HS-27A (cell line): ENCODE results near the gene CHST5.
"Not testable (repeated sequence)": the region's sequence is repeated elsewhere in the genome, so short reads cannot be mapped to it uniquely, and the experiment has no call there.

Source experiments
- DNase-seq: peaks from one replicate; pipeline ENCODE4 v3.0.0-alpha.2; 2012; ENCODE audit warnings: low read depth, missing footprints

The CHST5 gene

DNA sequence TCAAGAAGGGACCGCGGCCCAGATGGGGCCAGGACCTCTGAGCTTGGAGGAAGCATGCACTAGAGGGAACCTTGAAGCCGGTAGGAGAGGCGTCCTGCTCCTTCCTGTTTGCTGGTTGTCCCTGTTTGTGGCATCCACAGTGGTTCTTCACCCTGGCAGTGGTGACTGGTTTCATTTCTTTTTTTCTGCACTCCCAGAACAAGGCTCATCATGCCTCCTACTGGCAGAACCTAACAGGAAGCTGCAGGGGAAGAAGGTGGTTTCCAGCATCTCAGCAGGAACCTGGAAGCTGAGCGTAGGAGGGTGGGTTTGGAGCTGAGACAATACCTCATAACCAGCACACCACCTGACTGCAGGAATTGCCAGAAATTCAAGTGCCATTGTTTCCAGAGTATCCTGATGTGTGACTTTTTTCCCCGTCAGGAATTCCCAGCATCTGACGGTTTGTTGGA is 14.3 kb upstream of the CHST5 start:
- no peak for DNase-seq

DNA sequence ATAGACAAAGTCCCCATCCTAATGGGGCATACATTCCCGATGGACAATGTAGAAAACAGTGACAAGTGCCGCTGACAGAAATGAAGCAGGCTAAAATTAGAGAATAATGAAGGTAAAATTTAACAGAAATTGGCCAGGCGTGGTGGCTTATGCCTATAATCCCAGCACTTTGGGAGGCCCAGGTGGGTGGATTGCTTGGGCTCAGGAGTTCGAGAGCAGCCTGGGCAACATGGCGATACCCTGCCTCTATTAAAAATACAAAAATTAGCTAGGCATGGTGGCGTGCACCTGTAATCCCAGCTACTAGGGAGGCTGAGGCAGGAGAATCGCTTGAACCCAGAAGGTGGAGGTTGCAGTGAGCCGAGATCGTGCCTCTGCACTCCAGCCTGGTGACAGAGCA is 12.5 kb upstream of the CHST5 start:
- DNase-seq: not testable (repeated sequence)

GRCh38 chr16:75546293-75546692 is 10.4 kb upstream of the CHST5 start:
- DNase-seq: no peak

DNA sequence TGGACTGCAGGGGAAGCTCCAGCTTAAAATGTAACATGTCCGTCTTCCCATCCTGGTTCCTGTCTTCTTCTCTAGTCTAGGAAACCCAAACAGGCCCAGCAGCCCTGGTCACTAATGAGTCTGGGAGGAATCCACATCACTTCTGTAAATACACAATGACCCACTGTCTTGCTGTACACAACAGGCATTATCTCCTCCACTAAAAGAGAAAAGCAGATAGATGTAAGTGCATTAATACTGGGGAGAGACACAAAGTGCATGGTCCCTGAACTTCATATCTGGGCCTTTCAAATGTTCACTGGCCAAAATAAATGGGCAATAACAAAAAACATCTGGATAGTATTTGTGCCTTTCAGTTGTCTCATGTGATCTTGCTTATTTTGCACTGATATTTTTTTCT is 10.0 kb upstream of the CHST5 start:
- not testable (repeated sequence) for DNase-seq

DNA sequence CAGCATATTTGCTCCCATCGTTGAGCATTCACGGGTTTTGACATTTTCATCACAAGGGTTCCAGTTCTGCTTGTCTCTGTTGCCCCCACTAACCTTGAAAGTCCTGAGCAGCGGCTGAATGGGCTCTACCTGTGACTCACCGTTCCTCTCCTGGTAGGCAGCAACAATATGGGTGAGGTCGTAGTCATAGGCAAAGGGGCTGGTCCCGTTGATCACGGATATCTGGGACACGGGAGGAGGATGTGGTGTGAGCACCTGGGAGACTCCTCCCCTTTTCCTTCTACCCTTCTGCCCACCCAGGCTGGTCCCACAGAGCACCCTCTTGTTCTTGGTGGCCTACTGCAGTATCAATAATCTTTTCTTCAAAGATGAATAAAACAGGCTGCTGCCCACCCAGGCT is 6.6 kb upstream of the CHST5 start:
- DNase-seq: not testable (repeated sequence)

GRCh38 chr16:75541236-75541635 is 5.3 kb upstream of the CHST5 start:
- no peak for DNase-seq

GRCh38 chr16:75538882-75539565 is 3.1 kb upstream of the CHST5 start:
- not testable (repeated sequence) for DNase-seq

DNA sequence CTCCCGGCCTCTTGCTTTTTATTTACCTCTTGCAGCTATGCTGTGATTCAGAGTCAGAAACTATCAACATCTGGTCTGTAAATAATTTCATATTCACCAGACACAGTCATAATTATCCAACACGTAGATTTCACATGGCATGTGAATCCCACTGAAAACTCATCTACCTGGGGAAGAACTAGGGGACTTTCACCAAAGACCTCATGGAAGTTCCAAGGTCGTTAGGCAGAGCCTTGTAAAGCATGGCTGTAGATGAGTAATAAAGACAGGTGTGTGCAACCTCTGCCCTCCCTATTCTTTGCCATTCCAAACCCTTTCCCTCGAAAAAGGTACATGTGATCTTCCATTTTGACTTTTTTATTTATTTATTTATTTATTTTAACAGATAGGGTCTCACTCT is 1.9 kb upstream of the CHST5 start:
- no peak for DNase-seq

GRCh38 chr16:75535211-75535843 is 581 bp downstream of the CHST5 start:
- DNase-seq: no peak

DNA sequence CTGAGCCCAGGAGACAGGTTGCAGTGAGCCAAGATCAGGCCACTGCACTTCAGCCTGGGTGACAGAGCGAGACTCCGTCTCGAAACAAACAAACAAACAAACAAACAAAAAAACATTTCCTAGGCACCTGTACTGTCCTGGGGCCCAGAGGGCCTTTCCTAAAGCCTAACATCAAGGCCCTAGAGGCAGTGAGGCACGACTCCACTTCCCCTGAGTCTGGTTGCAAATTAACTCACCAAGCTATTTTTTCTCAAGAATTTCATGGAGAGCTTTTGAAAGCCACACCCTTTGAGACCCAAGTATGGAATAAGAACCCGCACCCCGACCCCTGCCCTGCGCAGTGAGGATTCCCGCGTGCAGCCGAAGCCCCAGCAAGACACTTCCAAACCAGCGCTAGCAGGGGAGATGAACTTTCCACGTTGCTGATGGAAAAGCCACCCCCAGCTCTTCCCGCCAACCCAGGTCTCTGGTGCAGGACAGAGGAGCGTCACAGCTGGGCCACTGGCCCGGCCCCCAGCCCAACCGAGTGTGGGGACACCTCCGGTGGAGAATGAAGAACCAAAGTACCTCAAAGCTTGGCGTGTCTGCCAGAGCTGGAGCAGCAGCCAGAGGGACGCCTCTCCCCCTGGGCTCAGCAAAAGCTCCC is 1.2 kb downstream of the CHST5 start:
- DNase-seq: no peak

- DNase-seq: no peak
These were observed 3.1 kb downstream of the CHST5 start for GRCh38 chr16:75532791-75533190.

DNA sequence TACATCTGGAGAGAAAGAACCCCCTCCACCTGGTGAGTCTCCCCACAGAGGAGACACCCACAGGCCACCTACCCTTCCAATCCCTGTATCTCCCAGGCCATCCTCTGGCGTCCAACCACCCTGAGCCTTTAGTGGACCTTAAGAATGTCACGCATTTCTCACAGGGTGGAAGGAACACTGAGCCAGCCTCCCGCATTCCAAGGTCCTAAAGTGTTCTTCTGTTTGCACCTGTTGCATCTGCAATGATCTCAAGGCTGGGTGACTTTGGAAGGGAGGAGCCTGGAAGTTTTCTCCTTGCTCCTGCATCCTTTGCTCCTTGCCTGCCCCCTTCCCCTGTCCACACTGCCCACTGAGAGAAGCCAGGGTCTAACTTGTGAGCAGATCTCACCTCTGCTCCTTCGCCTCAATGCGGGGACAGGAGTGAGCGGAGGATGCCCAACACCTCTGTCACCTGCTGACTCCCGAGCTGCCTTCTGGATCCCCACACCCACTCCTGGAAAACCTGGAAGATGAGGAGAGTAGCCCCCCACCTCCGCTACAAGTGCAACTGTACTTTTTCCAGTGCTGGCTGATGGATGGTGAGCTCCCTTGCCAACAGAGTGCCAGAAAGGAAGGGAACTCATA is 3.7 kb downstream of the CHST5 start:
- DNase-seq: no peak

DNA sequence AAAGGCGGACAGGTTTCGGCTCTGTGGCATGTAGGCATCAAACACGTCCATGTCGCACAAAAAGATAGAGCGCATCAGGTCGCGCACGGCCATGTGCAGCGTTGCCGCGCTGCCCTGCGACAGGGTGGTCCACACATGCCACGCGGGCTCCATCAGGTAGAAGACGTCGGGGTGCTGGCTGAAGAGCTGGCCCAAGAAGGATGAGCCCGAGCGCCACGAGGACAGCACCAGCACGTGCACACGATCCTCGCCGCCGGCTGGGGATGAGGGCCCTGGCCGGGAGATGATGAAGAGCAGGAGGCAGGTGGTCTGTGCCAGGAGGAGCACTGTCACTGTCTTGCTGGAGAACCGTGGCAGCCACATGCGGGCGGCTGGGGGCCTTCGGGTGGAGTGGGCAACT is 5.9 kb downstream of the CHST5 start:
- DNase-seq: no peak

GRCh38 chr16:75529056-75529905 is 6.6 kb downstream of the CHST5 start:
- no peak for DNase-seq

GRCh38 chr16:75527825-75528299 is 8.0 kb downstream of the CHST5 start:
- DNase-seq: no peak

DNA sequence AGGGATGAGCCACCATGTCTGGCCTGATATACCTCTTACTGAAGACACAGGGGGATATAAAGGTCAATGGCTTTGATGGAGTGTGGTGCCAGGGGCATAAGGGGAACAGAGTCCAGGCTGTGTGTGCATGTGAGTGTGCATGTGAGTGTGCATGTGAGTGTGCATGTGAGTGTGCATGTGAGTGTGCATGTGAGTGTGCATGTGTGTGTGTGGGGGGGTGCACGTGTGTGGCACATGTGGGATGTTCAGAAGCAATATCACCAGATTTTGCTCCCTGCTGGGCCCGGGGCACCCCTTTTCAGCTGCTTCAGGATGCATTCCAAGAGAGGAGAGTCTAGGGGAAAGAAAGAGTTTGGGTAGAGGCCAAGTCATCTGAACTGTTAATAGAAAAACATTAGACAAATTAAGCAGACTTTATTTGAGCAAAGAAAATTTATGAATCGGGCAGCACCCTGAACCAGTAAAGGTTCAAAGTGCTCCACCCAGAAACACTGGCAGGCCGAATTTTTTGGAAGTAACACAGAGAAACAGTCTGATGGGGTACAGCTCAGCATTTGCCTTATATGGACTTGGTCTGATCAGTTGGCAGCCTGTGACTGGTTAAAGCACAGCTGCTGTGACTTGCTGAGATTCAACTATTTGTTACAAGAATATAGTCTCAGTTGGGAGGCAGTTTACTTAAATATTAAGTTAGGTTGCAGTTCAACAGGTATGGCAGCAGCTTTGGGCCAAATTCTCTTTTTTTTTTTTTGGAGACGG is 9.7 kb downstream of the CHST5 start:
- no peak for DNase-seq

GRCh38 chr16:75519175-75519574 is 16.7 kb downstream of the CHST5 start:
- DNase-seq: no peak

DNA sequence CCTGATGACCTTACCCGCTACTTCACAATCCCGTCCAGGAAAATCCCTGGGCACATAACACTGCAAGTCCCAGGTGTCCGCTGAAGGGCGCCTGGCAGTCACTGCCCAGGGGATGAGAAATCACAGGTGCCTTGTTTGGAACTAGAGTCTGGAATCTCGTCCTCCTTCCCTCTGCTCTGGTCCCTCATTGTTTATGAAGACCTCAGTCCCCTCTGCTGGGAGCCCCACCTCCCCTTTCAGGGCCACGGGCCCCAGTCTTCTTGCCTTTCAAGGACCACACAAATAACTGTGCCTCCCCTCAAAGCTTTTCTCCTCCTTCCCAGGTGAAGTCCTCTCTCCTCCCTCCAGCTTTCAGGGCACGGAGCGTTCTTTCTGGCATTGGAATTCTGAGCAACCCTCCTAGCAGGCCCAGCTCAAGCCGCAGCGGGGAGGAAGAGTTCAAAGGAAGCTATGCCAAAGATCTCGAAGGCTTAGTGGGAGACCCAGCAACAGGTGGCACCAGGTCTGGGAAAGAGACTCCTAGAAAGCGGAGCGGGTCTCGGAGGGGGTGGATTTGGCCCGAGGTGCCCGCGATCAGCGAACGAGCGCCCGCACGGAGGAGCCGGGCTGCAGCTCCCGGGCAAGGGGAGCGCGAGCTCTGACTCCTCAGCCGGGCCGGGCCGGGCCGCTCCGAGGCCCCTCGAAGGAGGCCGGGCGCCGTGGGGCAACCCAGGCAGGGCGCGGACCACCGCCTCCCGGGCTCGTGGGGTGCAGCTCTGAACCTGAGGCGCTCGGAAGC is 19.5 kb downstream of the CHST5 start:
- not testable (repeated sequence) for DNase-seq

DNA sequence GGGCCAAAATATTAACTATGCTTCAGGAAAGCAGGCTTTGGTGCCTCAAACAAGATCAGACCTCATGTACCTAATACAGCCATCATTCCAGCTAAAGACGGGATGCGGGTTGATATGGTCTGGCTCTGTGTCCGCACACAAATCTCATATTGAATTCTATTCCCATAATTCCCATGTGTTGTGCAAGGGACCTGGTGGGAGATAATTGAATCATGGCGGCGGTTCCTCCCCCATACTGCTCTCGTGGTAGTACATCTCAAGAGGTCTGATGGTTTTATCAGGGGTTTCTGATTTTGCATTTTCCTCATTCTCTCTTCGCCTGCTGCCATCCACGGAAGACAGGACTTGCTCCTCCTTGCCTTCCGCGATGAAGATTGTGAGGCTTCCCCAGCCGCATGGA is 21.6 kb downstream of the CHST5 start:
- no peak for DNase-seq

DNA sequence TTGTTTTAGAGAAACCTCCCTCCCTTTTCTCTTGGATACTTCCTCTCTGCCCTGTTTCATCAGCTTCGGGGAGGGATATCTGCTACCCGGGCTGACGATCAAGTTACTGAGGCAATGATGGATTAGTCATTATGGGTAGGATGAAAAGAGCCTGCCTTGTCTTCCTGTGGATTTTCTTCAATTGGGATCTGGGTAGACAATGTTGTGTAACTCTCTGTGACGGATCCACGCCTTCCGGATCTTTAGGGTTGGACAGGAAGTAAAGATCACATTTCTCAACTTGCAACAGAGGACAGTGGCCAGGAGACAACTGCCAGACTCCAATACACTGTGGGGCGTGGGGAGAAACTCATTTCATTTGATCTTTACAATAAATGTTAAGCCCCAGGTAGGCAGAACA is 29.3 kb downstream of the CHST5 start:
- peak; percentile 39 for DNase-seq
